NCI-H748 (cell line): Measurements from ENCODE around the gene FAM153A.
"Not testable (repeated sequence)": the region's sequence is repeated elsewhere in the genome, so short reads cannot be mapped to it uniquely, and the experiment has no call there.

ENCODE experiments used
- DNase-seq: peaks from one replicate; lab custom pipeline; 2025; ENCODE audit not compliant: unreplicated experiment; lab: John Stamatoyannopoulos, UW

FAM153A gene

GRCh38 chr5:177747354-177747753 lies 35.3 kb downstream of the FAM153A start:
- DNase-seq: not testable (repeated sequence)

GRCh38 chr5:177724858-177725257 lies 57.8 kb downstream of the FAM153A start:
- not testable (repeated sequence) for DNase-seq

GRCh38 chr5:177723831-177724485 lies 58.7 kb downstream of the FAM153A start:
- DNase-seq: not testable (repeated sequence)

- not testable (repeated sequence) for DNase-seq
These were observed 59.9 kb downstream of the FAM153A start for GRCh38 chr5:177722829-177723228.

GRCh38 chr5:177719989-177720388 lies 62.7 kb downstream of the FAM153A start:
- not testable (repeated sequence) for DNase-seq

- not testable (repeated sequence) for DNase-seq
These were observed 67.3 kb downstream of the FAM153A start for GRCh38 chr5:177715423-177715822.

GRCh38 chr5:177696100-177696499 lies 86.6 kb downstream of the FAM153A start:
- not testable (repeated sequence) for DNase-seq

- DNase-seq: not testable (repeated sequence)
These were observed 87.3 kb downstream of the FAM153A start for GRCh38 chr5:177695356-177695930.

GRCh38 chr5:177694518-177694835 lies 88.2 kb downstream of the FAM153A start:
- not testable (repeated sequence) for DNase-seq

- peak; percentile 23 for DNase-seq
These were observed 88.8 kb downstream of the FAM153A start for GRCh38 chr5:177693671-177694517.

GRCh38 chr5:177692969-177693368 lies 89.7 kb downstream of the FAM153A start:
- not testable (repeated sequence) for DNase-seq

GRCh38 chr5:177692507-177692906 lies 90.2 kb downstream of the FAM153A start:
- DNase-seq: not testable (repeated sequence)

GRCh38 chr5:177689011-177689610 lies 93.6 kb downstream of the FAM153A start:
- not testable (repeated sequence) for DNase-seq

- DNase-seq: not testable (repeated sequence)
These were observed 94.6 kb downstream of the FAM153A start for GRCh38 chr5:177688091-177688490.

GRCh38 chr5:177681920-177682319 lies 100.8 kb downstream of the FAM153A start:
- DNase-seq: not testable (repeated sequence)
